ENCODE measurements around the gene C2orf49.
A peak's percentile ranks its signal among the peaks of the same experiment; 100 is the strongest.

C2orf49 gene
- total RNA-seq, result 7.9 to 22.3 (median 13.9) reads per million in 17 experiments

- DNase-seq, result peak; percentile 91 to 95 (median 94)
These were observed at the start of gene C2orf49 for GRCh38 chr2:105337122-105338019. C2orf49 (plus strand) TSS chr2:105337540; CDS start chr2:105337588, 48 bp downstream.

GRCh38 chr2:105287692-105288091 lies 49.6 kb upstream of the C2orf49 start:
- peak; percentile 48 to 71 (median 62) for DNase-seq

GRCh38 chr2:105288133-105288532 lies 49.2 kb upstream of the C2orf49 start:
- no peak for DNase-seq

GRCh38 chr2:105290981-105291660 lies 46.2 kb upstream of the C2orf49 start:
- no peak for DNase-seq

- DNase-seq, result no peak
These were observed 45.4 kb upstream of the C2orf49 start for GRCh38 chr2:105291981-105292380.

- DNase-seq, result no peak
These were observed 43.3 kb upstream of the C2orf49 start for GRCh38 chr2:105294046-105294445.

- DNase-seq, result peak; percentile 29 to 56 (median 49)
These were observed 42.4 kb upstream of the C2orf49 start for GRCh38 chr2:105294844-105295481.

- no peak for DNase-seq
These were observed 41.2 kb upstream of the C2orf49 start for GRCh38 chr2:105296017-105296611.

GRCh38 chr2:105297216-105297615 lies 40.1 kb upstream of the C2orf49 start:
- no peak for DNase-seq

GRCh38 chr2:105298017-105298416 lies 39.3 kb upstream of the C2orf49 start:
- no peak for DNase-seq

GRCh38 chr2:105299290-105299689 lies 38.0 kb upstream of the C2orf49 start:
- no peak for DNase-seq

- DNase-seq, result no peak
These were observed 35.7 kb upstream of the C2orf49 start for GRCh38 chr2:105301646-105302045.

- no peak for DNase-seq
These were observed 30.2 kb upstream of the C2orf49 start for GRCh38 chr2:105307146-105307545.

- DNase-seq, result no peak
These were observed 29.8 kb upstream of the C2orf49 start for GRCh38 chr2:105307550-105307949.

- no peak for DNase-seq
These were observed 29.4 kb upstream of the C2orf49 start for GRCh38 chr2:105307962-105308361.

- DNase-seq, result no peak
These were observed 28.8 kb upstream of the C2orf49 start for GRCh38 chr2:105308382-105309146.

GRCh38 chr2:105309147-105309545 lies 28.2 kb upstream of the C2orf49 start:
- DNase-seq, result peak; percentile 80 to 91 (median 87)

GRCh38 chr2:105313877-105314276 lies 23.5 kb upstream of the C2orf49 start:
- DNase-seq, result peak in 2 of 4 experiments; percentile 62 to 69

- no peak for DNase-seq
These were observed 22.0 kb upstream of the C2orf49 start for GRCh38 chr2:105315314-105315713.

- DNase-seq, result no peak
These were observed 19.4 kb upstream of the C2orf49 start for GRCh38 chr2:105317937-105318336.

GRCh38 chr2:105320651-105321215 lies 16.6 kb upstream of the C2orf49 start:
- DNase-seq, result no peak

Data from suppressor macrophage (primary cell).